GM12878 (cell line): ENCODE data around the gene XCR1. TPM values are rescaled to one million over a fixed set of nuclear protein-coding genes. Genes with fewer than 3 reads are reported as not detected.

Source experiments
- polyA plus RNA-seq, 11 experiments: library from polyadenylated mRNA; depleted of rRNA in 4 of 11; unstranded in 6 of 11; stranded (reverse) in 5 of 11; fragments of >200 nt; fragmentation: Nextera tagmentation in 4 of 11; fragmentation: Illumina TruSeq in 1 of 11; extraction: Ambion mirVana in 4 of 11; extraction: Trizol in 1 of 11; gene quantifications; 1 replicate in 1 of 11; 2 replicates in 10 of 11; pipeline versions ENCODE4 v1.2.1 to v1.2.3, GENCODE V29; 2011 to 2016; ENCODE audit warnings: inconsistent platforms in 2 of 11, missing spikeins in 2 of 11, low read depth in 1 of 11
- total RNA-seq, 4 experiments: library from RNA; depleted of rRNA in 3 of 4; stranded (reverse); fragments of >200 nt in 3 of 4; fragmentation: Illumina TruSeq in 1 of 4; extraction: Trizol in 1 of 4; gene quantifications; 2 replicates each; pipeline versions ENCODE4 v1.2.1 to v1.2.3, GENCODE V29; 2013 to 2021

Gene XCR1
- total and polyA plus RNA-seq, 10 of the 15 experiments (the other 5 are each of a cell fraction or from before 2014, with no cell fraction given), result 0.02 to 0.29 (median 0.13) TPM; not detected in 2

Other genes starting within 250 kb of the XCR1 start
- gene SLC6A20, start 230.9 kb downstream of the XCR1 start, total RNA-seq (2014; rRNA removed), result 1.1 TPM in 2 replicates
- gene SLC6A20, start 230.9 kb downstream of the XCR1 start, total RNA-seq (2014; rRNA removed; fragmentation: Illumina TruSeq; extraction: Trizol), result 0.89 and 1.4 TPM in 2 replicates
- 1.5 and 3.5 TPM in 2 replicates for gene SLC6A20, start 230.9 kb downstream of the XCR1 start, total RNA-seq (2021)
- 2.6 and 4.1 TPM in 2 replicates for gene SLC6A20, start 230.9 kb downstream of the XCR1 start, polyA plus RNA-seq (2011; rRNA removed)
- 0.89 and 1.3 TPM in 2 replicates for gene SLC6A20, start 230.9 kb downstream of the XCR1 start, polyA plus RNA-seq (2014; fragmentation: Illumina TruSeq; extraction: Trizol)
- gene SLC6A20, start 230.9 kb downstream of the XCR1 start, polyA plus RNA-seq (2014; fragmentation: Nextera tagmentation; extraction: Ambion mirVana), result under 1 TPM; 0.45 to 0.66 TPM
- 1.8 and 2.7 TPM in 2 replicates for gene SLC6A20, start 230.9 kb downstream of the XCR1 start, polyA plus RNA-seq (2014; rRNA removed)
- gene SLC6A20, start 230.9 kb downstream of the XCR1 start, polyA plus RNA-seq (2016; fragmentation: Nextera tagmentation; extraction: Ambion mirVana), result 1 to 10 TPM in 1 of 2 experiments, under 1 TPM in 1; 0.31 to 1.1 TPM
- 10.3 and 15.3 TPM in 2 replicates for gene LZTFL1, start 185.4 kb downstream of the XCR1 start, total RNA-seq (2014; rRNA removed)
- 16.5 and 16.9 TPM in 2 replicates for gene LZTFL1, start 185.4 kb downstream of the XCR1 start, total RNA-seq (2014; rRNA removed; fragmentation: Illumina TruSeq; extraction: Trizol)
- gene LZTFL1, start 185.4 kb downstream of the XCR1 start, total RNA-seq (2021), result 11.3 and 13.0 TPM in 2 replicates
- 74.1 and 78.7 TPM in 2 replicates for gene LZTFL1, start 185.4 kb downstream of the XCR1 start, polyA plus RNA-seq (2011; rRNA removed)
- 21.0 and 23.7 TPM in 2 replicates for gene LZTFL1, start 185.4 kb downstream of the XCR1 start, polyA plus RNA-seq (2014; fragmentation: Illumina TruSeq; extraction: Trizol)
- gene LZTFL1, start 185.4 kb downstream of the XCR1 start, polyA plus RNA-seq (2014; fragmentation: Nextera tagmentation; extraction: Ambion mirVana), result 10 to 100 TPM in 1 of 2 experiments, 1 to 10 TPM in 1; 10.0 to 10.8 TPM
- gene LZTFL1, start 185.4 kb downstream of the XCR1 start, polyA plus RNA-seq (2014; rRNA removed), result 14.3 and 17.4 TPM in 2 replicates
- 10 to 100 TPM in 1 of 2 experiments, 1 to 10 TPM in 1; 9.8 to 10.8 TPM for gene LZTFL1, start 185.4 kb downstream of the XCR1 start, polyA plus RNA-seq (2016; fragmentation: Nextera tagmentation; extraction: Ambion mirVana)
- gene CCR9, start 140.9 kb downstream of the XCR1 start, total RNA-seq (2014; rRNA removed), result 2.6 and 2.9 TPM in 2 replicates
- gene CCR9, start 140.9 kb downstream of the XCR1 start, total RNA-seq (2014; rRNA removed; fragmentation: Illumina TruSeq; extraction: Trizol), result 2.3 TPM in 2 replicates
- gene CCR9, start 140.9 kb downstream of the XCR1 start, total RNA-seq (2021), result 1.8 and 2.3 TPM in 2 replicates
- 0.05 and 0.09 TPM in 2 replicates for gene CCR9, start 140.9 kb downstream of the XCR1 start, polyA plus RNA-seq (2011; rRNA removed)
- gene CCR9, start 140.9 kb downstream of the XCR1 start, polyA plus RNA-seq (2014; fragmentation: Illumina TruSeq; extraction: Trizol), result 3.0 and 3.6 TPM in 2 replicates
- gene CCR9, start 140.9 kb downstream of the XCR1 start, polyA plus RNA-seq (2014; fragmentation: Nextera tagmentation; extraction: Ambion mirVana), result 1 to 10 TPM; 3.1 to 3.9 TPM
- 1.5 and 2.4 TPM in 2 replicates for gene CCR9, start 140.9 kb downstream of the XCR1 start, polyA plus RNA-seq (2014; rRNA removed)
- gene CCR9, start 140.9 kb downstream of the XCR1 start, polyA plus RNA-seq (2016; fragmentation: Nextera tagmentation; extraction: Ambion mirVana), result under 1 TPM; 0.52 to 0.77 TPM
- gene CXCR6, start 84.0 kb downstream of the XCR1 start, total RNA-seq (2014; rRNA removed), result not detected in 2 replicates
- not detected in 2 replicates for gene CXCR6, start 84.0 kb downstream of the XCR1 start, total RNA-seq (2014; rRNA removed; fragmentation: Illumina TruSeq; extraction: Trizol)
- not detected in 2 replicates for gene CXCR6, start 84.0 kb downstream of the XCR1 start, total RNA-seq (2021)
- gene CXCR6, start 84.0 kb downstream of the XCR1 start, polyA plus RNA-seq (2011; rRNA removed), result 0.12 TPM in 1 of 2 replicates, not detected in the other
- not detected in 2 replicates for gene CXCR6, start 84.0 kb downstream of the XCR1 start, polyA plus RNA-seq (2014; fragmentation: Illumina TruSeq; extraction: Trizol)
- under 1 TPM; 0.04 to 0.13 TPM for gene CXCR6, start 84.0 kb downstream of the XCR1 start, polyA plus RNA-seq (2014; fragmentation: Nextera tagmentation; extraction: Ambion mirVana)
- gene CXCR6, start 84.0 kb downstream of the XCR1 start, polyA plus RNA-seq (2014; rRNA removed), result 0.12 TPM in 1 of 2 replicates, not detected in the other
- gene CXCR6, start 84.0 kb downstream of the XCR1 start, polyA plus RNA-seq (2016; fragmentation: Nextera tagmentation; extraction: Ambion mirVana), result under 1 TPM in 1 of 2 experiments, not detected in 1; 0.20 TPM
- 4.9 and 6.6 TPM in 2 replicates for gene FYCO1, start 31.7 kb downstream of the XCR1 start, total RNA-seq (2014; rRNA removed)
- gene FYCO1, start 31.7 kb downstream of the XCR1 start, total RNA-seq (2014; rRNA removed; fragmentation: Illumina TruSeq; extraction: Trizol), result 6.5 and 8.5 TPM in 2 replicates
- gene FYCO1, start 31.7 kb downstream of the XCR1 start, total RNA-seq (2021), result 8.4 and 8.6 TPM in 2 replicates
- 5.6 and 7.1 TPM in 2 replicates for gene FYCO1, start 31.7 kb downstream of the XCR1 start, polyA plus RNA-seq (2011; rRNA removed)
- gene FYCO1, start 31.7 kb downstream of the XCR1 start, polyA plus RNA-seq (2014; fragmentation: Illumina TruSeq; extraction: Trizol), result 6.9 and 7.8 TPM in 2 replicates
- gene FYCO1, start 31.7 kb downstream of the XCR1 start, polyA plus RNA-seq (2014; fragmentation: Nextera tagmentation; extraction: Ambion mirVana), result 1 to 10 TPM; 1.5 to 2.2 TPM
- 6.6 and 6.9 TPM in 2 replicates for gene FYCO1, start 31.7 kb downstream of the XCR1 start, polyA plus RNA-seq (2014; rRNA removed)
- gene FYCO1, start 31.7 kb downstream of the XCR1 start, polyA plus RNA-seq (2016; fragmentation: Nextera tagmentation; extraction: Ambion mirVana), result 1 to 10 TPM; 2.6 to 3.9 TPM
- 8.3 and 10.1 TPM in 2 replicates for gene CCR1, start 180.8 kb upstream of the XCR1 start, total RNA-seq (2014; rRNA removed)
- 9.6 TPM in 2 replicates for gene CCR1, start 180.8 kb upstream of the XCR1 start, total RNA-seq (2014; rRNA removed; fragmentation: Illumina TruSeq; extraction: Trizol)
- 6.4 and 7.3 TPM in 2 replicates for gene CCR1, start 180.8 kb upstream of the XCR1 start, total RNA-seq (2021)
- gene CCR1, start 180.8 kb upstream of the XCR1 start, polyA plus RNA-seq (2011; rRNA removed), result 8.8 and 9.5 TPM in 2 replicates
- 11.0 and 13.2 TPM in 2 replicates for gene CCR1, start 180.8 kb upstream of the XCR1 start, polyA plus RNA-seq (2014; fragmentation: Illumina TruSeq; extraction: Trizol)
- gene CCR1, start 180.8 kb upstream of the XCR1 start, polyA plus RNA-seq (2014; fragmentation: Nextera tagmentation; extraction: Ambion mirVana), result 1 to 10 TPM; 3.4 to 3.7 TPM
- gene CCR1, start 180.8 kb upstream of the XCR1 start, polyA plus RNA-seq (2014; rRNA removed), result 6.4 and 8.2 TPM in 2 replicates
- 1 to 10 TPM; 2.3 to 3.6 TPM for gene CCR1, start 180.8 kb upstream of the XCR1 start, polyA plus RNA-seq (2016; fragmentation: Nextera tagmentation; extraction: Ambion mirVana)
- gene CCR3, start 215.0 kb upstream of the XCR1 start, total RNA-seq (2014; rRNA removed), result 0.23 and 0.65 TPM in 2 replicates
- 0.27 and 0.60 TPM in 2 replicates for gene CCR3, start 215.0 kb upstream of the XCR1 start, total RNA-seq (2014; rRNA removed; fragmentation: Illumina TruSeq; extraction: Trizol)
- gene CCR3, start 215.0 kb upstream of the XCR1 start, total RNA-seq (2021), result 0.41 and 0.66 TPM in 2 replicates
- gene CCR3, start 215.0 kb upstream of the XCR1 start, polyA plus RNA-seq (2011; rRNA removed), result not detected in 2 replicates
- gene CCR3, start 215.0 kb upstream of the XCR1 start, polyA plus RNA-seq (2014; fragmentation: Illumina TruSeq; extraction: Trizol), result 0.65 and 0.78 TPM in 2 replicates
- gene CCR3, start 215.0 kb upstream of the XCR1 start, polyA plus RNA-seq (2014; fragmentation: Nextera tagmentation; extraction: Ambion mirVana), result under 1 TPM; 0.53 TPM
- gene CCR3, start 215.0 kb upstream of the XCR1 start, polyA plus RNA-seq (2014; rRNA removed), result 0.58 TPM in 2 replicates
- gene CCR3, start 215.0 kb upstream of the XCR1 start, polyA plus RNA-seq (2016; fragmentation: Nextera tagmentation; extraction: Ambion mirVana), result under 1 TPM; 0.13 to 0.20 TPM